Common myeloid progenitor, CD34-positive (primary cell): ENCODE measurements around the gene ASPG.

ENCODE experiments used
- CTCF ChIA-PET: fragments of 350-600 bp; sonication (Branson Sonifier 250); formaldehyde crosslinking; loops from one replicate; lab custom pipeline; 2021; ENCODE audit warnings: antibody characterized with exemption; lab: Charles Lee
- POLR2A ChIA-PET: fragments of 350-600 bp; sonication (Branson Sonifier 250); formaldehyde crosslinking; loops from one replicate; lab custom pipeline; 2021; ENCODE audit warnings: antibody characterized with exemption; lab: Charles Lee
- DNase-seq, 3 donors: peaks; one replicate each; pipeline versions ENCODE4 v3.0.0 to v3.0.0-alpha.2; 2013
- H3K27ac ChIP-seq, 2 experiments: 1 replicate in 1 of 2; 2 replicates in 1 of 2; pipeline ENCODE4 v1.7.0; 2013; ENCODE audit warnings: inconsistent platforms in 2 of 2, low read length in 2 of 2, mild to moderate bottlenecking in 2 of 2, low read depth in 1 of 2, moderate library complexity in 1 of 2; ENCODE audit not compliant: severe bottlenecking in 2 of 2, insufficient read depth in 1 of 2, poor library complexity in 1 of 2
- H3K27me3 ChIP-seq, 5 experiments: replicated peaks in 2 of 5; 1 replicate in 3 of 5; 2 replicates in 2 of 5; pipeline versions ENCODE4 v1.6.1 to v1.7.0; 2013; ENCODE audit warnings: low read length in 4 of 5, mild to moderate bottlenecking in 2 of 5, moderate library complexity in 2 of 5, inconsistent platforms in 1 of 5; ENCODE audit not compliant: insufficient read depth in 5 of 5, control insufficient read depth in 4 of 5
- H3K36me3 ChIP-seq, 4 experiments: 1 replicate in 2 of 4; 2 replicates in 2 of 4; pipeline versions ENCODE4 v1.6.1 to v1.7.0; 2013; ENCODE audit warnings: low read length in 3 of 4, control low read depth in 1 of 4, mild to moderate bottlenecking in 1 of 4; ENCODE audit not compliant: control insufficient read depth in 4 of 4, insufficient read depth in 4 of 4
- H3K4me1 ChIP-seq, 4 experiments: 1 replicate in 3 of 4; 2 replicates in 1 of 4; pipeline versions ENCODE4 v1.6.1 to v1.7.1; 2013; ENCODE audit warnings: low read length in 3 of 4, mild to moderate bottlenecking in 3 of 4, control low read depth in 1 of 4, inconsistent platforms in 1 of 4, moderate library complexity in 1 of 4; ENCODE audit not compliant: control insufficient read depth in 4 of 4, insufficient read depth in 4 of 4; ENCODE audit errors: control extremely low read depth in 1 of 4
- H3K4me3 ChIP-seq, 7 experiments: 1 replicate in 4 of 7; 2 replicates in 3 of 7; pipeline versions ENCODE4 v1.5.1 to v1.7.0; 2013; ENCODE audit warnings: mild to moderate bottlenecking in 7 of 7, low read length in 6 of 7, moderate library complexity in 6 of 7, inconsistent platforms in 2 of 7, low read depth in 2 of 7, control low read depth in 1 of 7; ENCODE audit not compliant: insufficient read depth in 4 of 7, control insufficient read depth in 1 of 7; ENCODE audit errors: extremely low read depth in 1 of 7
- H3K9me3 ChIP-seq, 5 experiments: 1 replicate in 4 of 5; 2 replicates in 1 of 5; pipeline versions ENCODE4 v1.6.1 to v1.7.1; 2013; ENCODE audit warnings: low read length in 4 of 5, mild to moderate bottlenecking in 2 of 5, inconsistent platforms in 1 of 5, low read depth in 1 of 5, moderate library complexity in 1 of 5; ENCODE audit not compliant: control insufficient read depth in 4 of 5, insufficient read depth in 2 of 5; ENCODE audit errors: control extremely low read depth in 1 of 5
- WGBS: methylation state at CpG from one replicate; pipeline ENCODE4 v1.1.5; 2013; ENCODE audit not compliant: insufficient coverage; 5-methylcytosine and 5-hydroxymethylcytosine counted together

The ASPG gene

GRCh38 chr14:104110491-104111209 is 25.1 kb downstream of the ASPG start:
- Histone ChIP-seq H3K4me3 (no peak overlapping the region), H3K4me1 (no peaks in the 10 kb centered on the region), H3K36me3 (no peaks in the 10 kb centered on the region), H3K9me3 (no peaks in the 10 kb centered on the region), H3K27me3 (peaks cover 0 to 30% (median 7%) of the 10 kb centered on the region in 5 experiments), H3K27ac (no peak overlapping the region)
- WGBS: 81% methylated on average over 12 of the region's 18 CpGs
- CTCF ChIA-PET: no interaction called here
- no peak for DNase-seq
- POLR2A ChIA-PET: no interaction called here

GRCh38 chr14:104111301-104112112 is 26.0 kb downstream of the ASPG start:
- 89% methylated on average over 12 of the region's 21 CpGs for WGBS
- Histone ChIP-seq H3K27ac (no peak overlapping the region), H3K9me3 (no peaks in the 10 kb centered on the region), H3K36me3 (no peaks in the 10 kb centered on the region), H3K27me3 (peaks cover 0 to 38% (median 13%) of the 10 kb centered on the region in 5 experiments), H3K4me3 (no peak overlapping the region), H3K4me1 (peaks cover 0 to 7% (median 5%) of the 10 kb centered on the region in 4 experiments)
- ChIA-PET CTCF (no interaction called here), POLR2A (no interaction called here)
- no peak for DNase-seq

GRCh38 chr14:104112113-104112505 is 26.6 kb downstream of the ASPG start:
- H3K36me3 ChIP-seq: no peaks in the 10 kb centered on the region
- ChIA-PET POLR2A (no interaction called here), CTCF (no interaction called here)
- DNase-seq: no peak
- peaks cover 0 to 13% (median 8%) of the 10 kb centered on the region in 4 experiments for H3K4me1 ChIP-seq
- H3K27ac ChIP-seq: no peak overlapping the region
- H3K9me3 ChIP-seq: no peaks in the 10 kb centered on the region
- H3K4me3 ChIP-seq: no peak overlapping the region
- WGBS: 83% methylated on average over 6 of the region's 6 CpGs
- H3K27me3 ChIP-seq: peaks cover 0 to 44% (median 13%) of the 10 kb centered on the region in 5 experiments

- DNase-seq: no peak
- ChIA-PET POLR2A (no interaction called here), CTCF (no interaction called here)
- no peaks in the 10 kb centered on the region for H3K36me3 ChIP-seq
- whole genome bisulfite sequencing: 78% methylated on average over 14 of the region's 17 CpGs
- H3K4me3 ChIP-seq: no peak overlapping the region
- H3K27ac ChIP-seq: no peak overlapping the region
- peaks cover 0 to 52% (median 15%) of the 10 kb centered on the region in 5 experiments for H3K27me3 ChIP-seq
- H3K4me1 ChIP-seq: peaks cover 0 to 18% (median 8%) of the 10 kb centered on the region in 4 experiments
- H3K9me3 ChIP-seq: no peaks in the 10 kb centered on the region
These were observed 27.4 kb downstream of the ASPG start for GRCh38 chr14:104112609-104113571.

- no peak for DNase-seq
- POLR2A ChIA-PET: no interaction called here
- Histone ChIP-seq H3K36me3 (no peaks in the 10 kb centered on the region), H3K27ac (no peak overlapping the region), H3K4me3 (no peak overlapping the region), H3K4me1 (peaks cover 0 to 18% (median 8%) of the 10 kb centered on the region in 4 experiments), H3K27me3 (peaks cover 0 to 57% (median 22%) of the 10 kb centered on the region in 5 experiments), H3K9me3 (no peaks in the 10 kb centered on the region)
- CTCF ChIA-PET: interaction anchor here (0.7 kb wide), 1 partner anchor 12 kb away, joined by 3 read pairs; no protein-coding TSS in a partner anchor
- WGBS: 90% methylated on average over 22 of the region's 23 CpGs
These were observed 28.3 kb downstream of the ASPG start for GRCh38 chr14:104113631-104114420.

GRCh38 chr14:104114421-104115130 is 29.1 kb downstream of the ASPG start:
- ChIA-PET POLR2A (no interaction called here), CTCF (interaction anchor here (0.7 kb wide), 2 partner anchors 11 to 20 kb away, joined by 3 read pairs; no protein-coding TSS in a partner anchor)
- H3K27me3 ChIP-seq: peaks cover 0 to 64% (median 25%) of the 10 kb centered on the region in 5 experiments
- H3K36me3 ChIP-seq: no peaks in the 10 kb centered on the region
- peaks cover 0 to 18% (median 8%) of the 10 kb centered on the region in 4 experiments for H3K4me1 ChIP-seq
- H3K27ac ChIP-seq: no peak overlapping the region
- H3K9me3 ChIP-seq: no peaks in the 10 kb centered on the region
- 95% methylated on average over 23 of the region's 26 CpGs for WGBS
- no peak overlapping the region for H3K4me3 ChIP-seq
- no peak for DNase-seq
